Superior temporal gyrus (tissue), 1 donor: ENCODE measurements around the gene RAD51B.
"Not testable (repeated sequence)": the region's sequence is repeated elsewhere in the genome, so short reads cannot be mapped to it uniquely, and the experiment has no call there.

Experiments
- DNase-seq: peaks from one replicate; pipeline ENCODE4 v3.0.0-alpha.2; 2016; ENCODE audit errors: extremely low spot score

The RAD51B gene

GRCh38 chr14:68020999-68021663, 201.6 kb downstream of the RAD51B start:
- no peak for DNase-seq

- DNase-seq = no peak
Measured at GRCh38 chr14:68027276-68027675, 207.7 kb downstream of the RAD51B start.

DNA sequence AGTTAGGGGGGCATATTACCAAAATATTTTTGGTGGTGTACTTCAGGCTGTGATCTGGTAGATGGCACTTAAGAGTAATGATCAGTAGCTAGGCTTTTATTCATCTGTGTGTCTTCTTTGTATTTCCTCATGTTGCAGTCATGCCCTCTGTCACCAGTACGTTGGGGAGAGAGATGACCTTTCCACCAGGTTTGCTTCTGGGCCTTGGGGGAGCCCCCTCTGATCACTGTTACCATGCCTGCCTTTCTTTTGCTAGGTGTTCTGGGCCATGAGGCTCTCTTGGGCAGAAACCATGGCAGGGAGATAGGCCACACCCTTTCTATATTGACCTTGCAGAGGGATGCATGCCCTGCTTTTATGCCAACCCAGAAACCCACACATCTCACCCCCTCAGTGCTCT, 208.5 kb downstream of the RAD51B start:
- no peak for DNase-seq

DNA sequence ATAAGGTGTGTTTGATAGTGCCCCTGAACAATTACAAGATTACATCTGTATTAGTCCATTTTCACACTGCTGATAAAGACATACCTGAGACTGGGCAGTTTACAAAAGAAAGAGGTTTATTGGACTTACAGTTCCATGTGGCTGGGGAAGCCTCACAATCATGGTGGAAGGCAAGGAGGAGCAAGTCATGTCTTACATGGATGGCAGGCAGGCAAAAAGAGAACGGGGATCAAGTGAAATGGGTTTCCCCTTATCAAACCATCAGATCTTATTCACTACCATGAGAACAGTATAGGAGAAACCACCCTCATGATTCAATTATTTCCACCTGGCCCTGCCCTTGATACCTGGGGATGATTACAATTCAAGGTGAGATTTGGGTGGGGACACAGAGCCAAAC, 211.4 kb downstream of the RAD51B start:
- not testable (repeated sequence) for DNase-seq

DNA sequence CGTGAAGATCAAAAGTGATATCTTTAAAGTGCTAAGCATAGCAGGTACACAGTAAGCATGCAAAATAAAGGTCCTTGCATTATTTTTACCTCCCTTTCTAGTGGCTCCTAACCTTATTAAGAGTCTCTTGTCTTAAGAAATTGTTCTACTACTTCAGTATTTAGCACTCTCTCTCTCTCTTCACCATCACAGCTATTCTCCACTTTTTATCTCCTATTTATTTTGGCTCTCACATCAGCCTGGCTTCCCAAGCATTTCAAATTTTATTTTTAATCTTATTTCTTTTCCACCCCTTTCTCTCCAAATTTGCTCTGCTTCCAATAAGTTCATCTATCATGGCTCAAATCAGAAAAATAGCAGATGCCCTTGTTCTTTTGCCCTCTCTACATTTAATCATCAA, 212.6 kb downstream of the RAD51B start:
- DNase-seq = no peak

GRCh38 chr14:68033336-68033932, 213.9 kb downstream of the RAD51B start:
- DNase-seq = no peak

GRCh38 chr14:68034896-68035295, 215.3 kb downstream of the RAD51B start:
- DNase-seq = no peak

DNA sequence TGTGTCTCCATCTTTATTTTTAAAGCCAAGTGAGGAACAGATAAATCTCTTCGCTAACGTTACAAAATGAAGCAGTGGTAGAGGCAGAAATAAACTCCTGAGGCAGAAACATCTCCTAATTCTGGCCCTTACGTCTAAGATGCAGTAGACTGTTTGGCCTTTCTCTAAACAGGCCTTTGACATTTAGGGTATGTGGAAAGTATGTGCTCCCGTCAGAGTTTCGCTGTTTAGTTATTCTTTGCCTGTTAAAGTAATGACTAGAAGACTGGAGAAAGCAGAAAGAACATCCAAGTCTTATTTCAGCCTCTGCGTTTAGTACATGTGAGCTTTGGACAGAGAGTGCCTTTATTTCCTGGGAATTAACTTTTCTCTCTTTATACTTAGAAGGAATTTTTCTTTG, 216.6 kb downstream of the RAD51B start:
- no peak for DNase-seq

- DNase-seq = no peak
Measured at GRCh38 chr14:68039593-68039992, 220.0 kb downstream of the RAD51B start.

DNA sequence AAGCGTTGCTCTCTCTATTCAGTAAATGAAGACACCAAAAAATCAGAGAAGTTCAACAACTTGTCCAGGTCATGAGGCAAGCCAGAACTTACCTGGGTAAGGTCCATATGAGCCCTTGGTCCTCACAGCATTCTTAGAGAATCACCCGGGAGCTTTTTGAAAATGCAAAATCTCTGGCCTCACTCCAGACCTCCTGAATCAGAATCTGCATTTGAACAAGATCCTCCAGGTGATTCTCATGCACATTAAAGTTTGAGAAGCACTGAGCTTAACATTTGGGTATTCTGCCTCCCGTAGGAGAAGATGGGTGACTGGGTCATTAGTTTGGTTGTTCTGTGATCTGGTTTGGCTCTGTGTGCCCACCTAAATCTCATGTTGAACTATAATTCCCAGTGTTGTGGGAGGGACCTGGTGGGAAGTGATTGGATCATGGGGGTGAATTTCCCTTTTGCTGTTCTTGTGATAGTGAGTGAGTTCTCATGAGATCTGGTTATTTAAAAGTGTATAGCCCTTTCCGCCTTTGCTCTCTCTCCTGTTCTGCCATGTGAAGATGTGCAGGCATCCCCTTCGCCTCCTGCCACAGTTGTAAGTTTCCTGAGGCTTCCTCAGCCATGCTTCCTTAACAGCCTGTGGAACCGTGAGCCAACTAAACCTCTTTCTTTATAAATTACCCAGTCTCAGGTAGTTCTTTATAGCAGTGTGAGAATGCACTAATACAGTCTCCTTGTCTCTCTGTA, 221.2 kb downstream of the RAD51B start:
- DNase-seq = no peak

DNA sequence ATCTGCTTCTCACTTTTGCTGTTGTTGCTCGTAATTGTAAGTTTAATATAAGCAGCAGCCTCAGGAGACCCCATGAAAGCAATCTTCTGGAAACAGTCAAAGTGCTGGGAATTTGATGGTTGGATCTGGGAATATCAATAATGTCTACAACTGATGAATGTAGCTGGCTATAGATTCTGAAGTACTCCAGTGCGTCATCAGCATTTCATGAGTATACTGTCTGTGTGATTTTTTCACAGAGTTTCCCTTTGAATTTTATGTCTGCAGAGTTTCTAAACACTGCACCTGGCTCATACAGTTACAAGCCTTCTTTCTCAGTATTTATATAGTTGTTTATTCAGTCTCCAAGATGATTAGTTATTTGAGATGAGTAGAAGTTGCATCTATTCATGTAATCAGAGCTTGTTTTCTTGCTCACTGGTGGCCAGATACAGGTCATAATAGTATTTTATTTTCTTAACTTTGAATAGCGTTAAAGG, 222.3 kb downstream of the RAD51B start:
- DNase-seq = no peak

DNA sequence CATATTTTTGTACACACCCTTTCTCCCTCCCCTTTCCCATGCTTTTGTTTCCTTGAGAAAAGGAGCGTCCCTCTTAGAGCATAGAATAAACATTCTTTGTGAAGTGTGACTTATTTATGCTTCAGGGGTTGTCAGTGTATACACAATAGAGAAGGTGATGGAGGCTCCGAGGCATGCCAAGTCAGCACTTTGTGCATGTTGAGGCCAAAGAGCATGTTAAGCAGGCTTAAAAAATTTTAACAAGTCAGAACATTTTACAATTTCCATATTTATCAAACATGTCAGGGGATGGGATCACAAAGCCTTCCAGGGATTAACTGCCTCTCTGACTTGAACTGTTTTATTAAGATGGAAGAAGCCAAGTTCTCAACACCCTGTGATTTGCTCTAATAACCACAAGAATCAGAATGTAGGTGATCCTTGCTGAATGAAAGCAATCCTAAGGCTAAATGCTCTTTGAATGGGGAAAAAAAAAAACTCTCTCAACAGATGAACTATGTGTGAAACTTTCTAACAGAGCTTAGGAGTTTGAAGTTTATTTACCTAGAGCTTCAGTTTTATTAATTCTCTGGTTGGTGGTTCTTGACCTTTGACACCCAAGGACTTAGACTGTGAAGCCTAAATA, 223.1 kb downstream of the RAD51B start:
- DNase-seq = no peak

- DNase-seq = no peak
Measured at GRCh38 chr14:68043752-68044151, 224.2 kb downstream of the RAD51B start.

DNA sequence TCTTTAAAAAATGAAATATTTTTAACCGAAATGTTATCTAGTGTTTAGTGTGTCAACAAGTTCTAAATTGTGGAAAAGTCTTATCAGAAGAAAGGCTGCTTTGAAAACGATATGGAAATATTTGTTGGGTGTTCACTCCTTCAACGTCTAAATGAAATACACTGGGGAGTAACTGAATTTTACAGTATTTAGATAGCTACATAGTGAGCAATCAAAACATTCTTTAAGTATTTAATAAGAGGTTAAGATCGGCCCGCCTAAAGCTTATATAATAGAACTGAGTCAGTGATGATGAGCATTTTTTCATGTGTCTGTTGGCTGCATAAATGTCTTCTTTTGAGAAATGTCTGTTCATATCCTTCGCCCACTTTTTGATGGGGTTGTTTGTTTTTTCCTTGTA, 228.3 kb downstream of the RAD51B start:
- DNase-seq = no peak

DNA sequence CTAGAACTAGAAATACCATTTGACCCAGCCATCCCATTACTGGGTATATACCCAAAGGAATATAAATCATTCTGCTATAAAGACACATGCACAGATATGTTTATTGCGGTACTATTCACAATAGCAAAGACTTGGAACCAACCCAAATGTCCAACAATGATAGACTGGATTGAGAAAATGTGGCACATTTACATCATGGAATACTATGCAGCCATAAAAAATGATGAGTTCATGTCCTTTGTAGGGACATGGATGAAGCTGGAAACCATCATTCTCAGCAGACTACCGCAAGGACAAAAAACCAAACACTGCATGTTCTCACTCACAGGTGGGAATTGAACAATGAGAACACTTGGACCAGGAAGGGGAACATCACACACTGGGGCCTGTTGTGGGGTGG, 229.2 kb downstream of the RAD51B start:
- DNase-seq = not testable (repeated sequence)

DNA sequence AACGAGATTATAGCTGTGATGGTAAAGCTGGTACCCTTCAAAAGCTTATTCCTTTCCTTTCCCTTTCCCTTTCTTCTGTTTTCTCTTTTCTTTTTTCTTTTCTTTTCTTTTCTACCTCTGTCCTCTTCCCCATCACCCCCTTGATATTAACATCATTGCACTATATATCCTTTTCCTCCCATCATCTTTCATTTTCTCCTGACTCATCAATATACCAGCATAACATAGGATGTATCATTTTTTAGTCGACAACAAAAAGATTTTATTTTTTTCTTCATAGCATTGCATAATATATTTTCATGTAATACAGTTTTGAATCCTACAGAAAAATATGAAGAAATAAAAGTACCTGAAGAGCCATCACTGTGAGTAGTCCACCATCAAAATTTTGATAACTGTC, 230.6 kb downstream of the RAD51B start:
- no peak for DNase-seq

GRCh38 chr14:68051146-68051545, 231.6 kb downstream of the RAD51B start:
- no peak for DNase-seq

DNA sequence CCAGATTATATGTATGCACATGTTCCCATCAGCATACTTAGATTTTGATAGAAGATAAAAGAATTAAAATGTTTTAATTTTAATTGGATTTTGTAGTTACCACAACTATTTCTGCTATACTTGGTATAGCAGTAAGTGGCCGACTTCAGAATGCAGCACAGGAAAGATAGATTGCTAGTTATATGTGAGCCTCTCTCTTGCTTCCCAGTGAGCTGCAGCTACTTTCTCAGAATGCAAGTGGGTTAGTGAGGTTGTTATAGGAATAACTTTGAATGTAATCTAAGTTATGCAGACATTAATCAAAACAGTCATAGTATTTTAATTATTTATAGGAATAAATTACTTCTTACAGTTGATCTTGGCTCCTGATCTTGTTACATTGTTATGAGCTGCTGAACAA, 240.6 kb downstream of the RAD51B start:
- no peak for DNase-seq

DNA sequence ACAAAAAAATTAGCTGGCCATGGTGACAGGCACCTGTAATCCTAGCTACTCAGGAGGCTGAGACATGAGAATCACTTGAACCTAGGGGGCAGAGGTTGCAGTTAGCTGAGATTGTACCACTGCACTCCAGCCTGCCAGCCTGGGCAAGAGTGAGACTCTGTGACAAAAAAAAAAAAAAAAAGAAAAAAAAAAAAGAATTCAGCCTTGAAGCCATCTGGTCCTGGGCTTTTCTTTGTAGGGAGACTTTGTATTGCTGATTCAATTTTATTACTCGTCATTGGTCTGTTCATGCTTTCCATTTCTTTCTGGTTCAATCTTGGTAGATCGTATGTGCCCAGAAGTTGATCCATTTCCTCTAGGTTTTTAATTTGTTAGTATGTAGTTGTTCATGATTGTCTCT, 243.1 kb downstream of the RAD51B start:
- DNase-seq = no peak

DNA sequence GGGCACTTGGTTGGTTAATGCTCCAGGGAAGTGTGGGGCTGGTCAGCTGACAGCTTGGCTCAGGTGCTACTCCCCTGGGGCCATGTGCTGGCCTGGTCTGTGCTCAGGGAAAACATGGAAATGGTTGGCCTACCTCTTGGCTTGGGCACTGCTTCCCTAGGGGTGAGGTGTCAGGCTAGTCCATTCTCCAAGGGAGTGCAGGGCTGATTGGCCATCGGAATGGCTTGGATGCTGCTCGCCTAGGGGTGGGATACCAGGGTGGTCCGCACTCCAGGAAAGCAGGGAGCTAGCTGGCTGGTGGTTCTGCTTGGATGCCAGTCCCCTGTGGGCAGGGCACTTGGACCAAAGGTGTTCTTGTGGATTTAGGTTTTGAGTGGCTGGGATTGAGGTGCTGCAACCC, 245.7 kb downstream of the RAD51B start:
- DNase-seq = no peak

DNA sequence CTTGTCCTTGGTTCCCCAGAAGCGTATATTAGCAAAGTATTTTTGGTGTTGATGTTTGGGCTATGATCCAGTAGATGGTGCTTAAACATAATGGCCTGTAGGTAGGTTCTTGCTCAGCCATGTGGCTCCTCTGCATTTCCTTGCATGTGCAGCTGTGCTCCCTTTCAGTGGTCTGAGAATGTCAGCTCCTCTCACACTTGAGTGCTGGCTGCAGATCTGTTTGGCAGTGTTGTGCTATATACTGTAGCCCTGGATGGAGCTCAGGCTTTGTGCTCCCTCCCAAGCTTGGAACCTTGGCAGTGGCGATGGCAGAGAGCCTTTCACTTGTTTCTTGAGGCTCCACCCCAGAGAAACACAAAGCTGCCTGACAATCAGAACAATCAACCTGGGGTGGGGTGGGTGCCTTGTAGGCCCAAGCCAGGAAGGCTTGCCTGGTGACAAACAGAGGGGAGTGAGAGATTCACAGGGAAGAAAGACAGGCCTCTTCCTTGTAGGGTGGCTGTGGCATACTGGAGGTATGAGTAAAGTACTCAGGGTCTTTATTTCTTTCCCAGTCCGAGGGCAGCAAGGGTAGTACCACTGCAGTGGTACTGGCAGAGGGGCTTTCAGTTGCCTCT, 255.3 kb downstream of the RAD51B start:
- DNase-seq = no peak

- no peak for DNase-seq
Measured at GRCh38 chr14:68075382-68076029, 255.9 kb downstream of the RAD51B start.
